Natural killer cell (primary cell): Measurements from ENCODE around the gene MYMX. TPM values are rescaled to one million over a fixed set of nuclear protein-coding genes. Genes with fewer than 3 reads are reported as not detected.
"Not testable (repeated sequence)": the region's sequence is repeated elsewhere in the genome, so short reads cannot be mapped to it uniquely, and the experiment has no call there.

Experiments used
- ATAC-seq, 3 donors: fragments of 150-1000 bp in 2 of 3; fragments of 200-7000 bp in 1 of 3; cut with Tn5 transposase; 1 replicate in 1 of 3; 2 replicates in 2 of 3; pipeline ENCODE4 v1.10.0; 2021; ENCODE audit warnings: mild to moderate bottlenecking in 2 of 3, moderate library complexity in 2 of 3
- DNase-seq, 2 donors: peaks; one replicate each; pipeline versions ENCODE4 v3.0.0 to v3.0.0-alpha.2; 2013 to 2021; ENCODE audit warnings: mixed read lengths in 1 of 2
- H3K27ac ChIP-seq: one replicate; pipeline ENCODE4 v1.5.1; 2013; ENCODE audit warnings: mild to moderate bottlenecking, low read length
- H3K27me3 ChIP-seq: one replicate; pipeline ENCODE4 v1.6.1; 2013; ENCODE audit warnings: low read length; ENCODE audit not compliant: control insufficient read depth, insufficient read depth
- H3K36me3 ChIP-seq: one replicate; pipeline ENCODE4 v1.6.1; 2013; ENCODE audit warnings: low read length; ENCODE audit not compliant: control insufficient read depth, insufficient read depth
- H3K4me1 ChIP-seq: one replicate; pipeline ENCODE4 v1.6.1; 2013; ENCODE audit warnings: low read length; ENCODE audit not compliant: control insufficient read depth, insufficient read depth
- H3K4me3 ChIP-seq: one replicate; pipeline ENCODE4 v1.5.1; 2013; ENCODE audit warnings: low read length
- H3K9me3 ChIP-seq: one replicate; pipeline ENCODE4 v1.6.1; 2013; ENCODE audit warnings: low read length; ENCODE audit not compliant: control insufficient read depth, insufficient read depth
- H3K27ac Mint-ChIP-seq, 2 donors: one replicate each; pipeline ENCODE4 v1.8.0; 2022; ENCODE audit warnings: mild to moderate bottlenecking in 2 of 2, mixed read lengths in 2 of 2, moderate library complexity in 1 of 2
- H3K27me3 Mint-ChIP-seq, 2 donors: one replicate each; pipeline ENCODE4 v1.8.0; 2022; ENCODE audit warnings: low read depth in 2 of 2, mixed read lengths in 2 of 2
- H3K36me3 Mint-ChIP-seq: one replicate; pipeline ENCODE4 v1.8.0; 2022; ENCODE audit warnings: mixed read lengths
- H3K4me1 Mint-ChIP-seq, 2 donors: one replicate each; pipeline ENCODE4 v1.8.0; 2022; ENCODE audit warnings: mixed read lengths in 2 of 2
- H3K4me3 Mint-ChIP-seq: one replicate; pipeline ENCODE4 v1.8.0; 2022; ENCODE audit warnings: mild to moderate bottlenecking, moderate library complexity, mixed read lengths
- H3K9me3 Mint-ChIP-seq, 2 donors: one replicate each; pipeline ENCODE4 v1.8.0; 2022; ENCODE audit warnings: mixed read lengths in 2 of 2
- CTCF ChIP-seq: fragments of 200-600 bp; IDR thresholded peaks from one replicate; pipeline ENCODE4 v1.8.0; 2022; ENCODE audit warnings: antibody characterized with exemption
- WGBS: methylation state at CpG from one replicate; pipeline ENCODE4 v1.1.7; 2013; ENCODE audit warnings: missing lambda C conversion rate; ENCODE audit not compliant: insufficient coverage; 5-methylcytosine and 5-hydroxymethylcytosine counted together
- intact Hi-C: fragments of 100-400 bp; cut with micrococcal nuclease; formaldehyde crosslinking; loops from one replicate; pipeline ENCODE4 v1.14.2; 2022
- total RNA-seq, 4 donors: library from RNA; stranded (reverse); fragments of 120-200 nt in 1 of 4; gene quantifications; one replicate each; pipeline versions ENCODE4 v1.2.3 to v1.2.4, GENCODE V29; 2013 to 2022

MYMX gene
- total RNA-seq, 3 donors from 2014 or later (not counting 1 experiment from before 2014, with no cell fraction given) = not detected

- H3K4me3 Mint-ChIP-seq = no peak overlapping the region
- Histone ChIP-seq H3K27ac (no peak overlapping the region), H3K9me3 (no peaks in the 10 kb centered on the region), H3K4me1 (peaks cover 7% of the 10 kb centered on the region), H3K27me3 (no peaks in the 10 kb centered on the region), H3K4me3 (no peak overlapping the region), H3K36me3 (no peaks in the 10 kb centered on the region)
- H3K27ac Mint-ChIP-seq = no peak overlapping the region
- H3K9me3 Mint-ChIP-seq = no peaks in the 10 kb centered on the region
- no peaks in the 10 kb centered on the region for H3K4me1 Mint-ChIP-seq
- ATAC-seq = no peak
- no peaks in the 10 kb centered on the region for H3K27me3 Mint-ChIP-seq
- intact Hi-C loops = no loop called here
- no peak for TF ChIP-seq CTCF
- H3K36me3 Mint-ChIP-seq = no peaks in the 10 kb centered on the region
- DNase-seq = no peak
- 96% methylated on average over 9 of the region's 10 CpGs for WGBS
These were observed 13.4 kb downstream of the MYMX start for GRCh38 chr6:44230034-44230675.

- H3K9me3 ChIP-seq, H3K27ac Mint-ChIP-seq, DNase-seq, H3K36me3 Mint-ChIP-seq, H3K27me3 Mint-ChIP-seq, H3K4me3 Mint-ChIP-seq, H3K4me1 Mint-ChIP-seq, H3K27ac ChIP-seq, H3K9me3 Mint-ChIP-seq, ATAC-seq, H3K27me3 ChIP-seq, intact Hi-C loops, H3K4me1 ChIP-seq, H3K36me3 ChIP-seq, H3K4me3 ChIP-seq: not testable (repeated sequence)
- 83% methylated on average over 9 of the region's 9 CpGs for WGBS
These were observed 14.7 kb downstream of the MYMX start for GRCh38 chr6:44231426-44231825.

GRCh38 chr6:44232676-44233566 lies 16.2 kb downstream of the MYMX start:
- peak overlapping the region; percentile 9 for H3K4me3 Mint-ChIP-seq
- H3K4me3 ChIP-seq = no peak overlapping the region
- H3K4me1 Mint-ChIP-seq = peaks cover 0 to 8% of the 10 kb centered on the region in 2 donors
- no peak for TF ChIP-seq CTCF
- no peaks in the 10 kb centered on the region for H3K27me3 ChIP-seq
- no peak for ATAC-seq
- H3K9me3 ChIP-seq = no peaks in the 10 kb centered on the region
- no peaks in the 10 kb centered on the region for H3K36me3 Mint-ChIP-seq
- no peak overlapping the region for H3K27ac ChIP-seq
- 77% methylated on average over 15 of the region's 16 CpGs for WGBS
- no peaks in the 10 kb centered on the region for H3K36me3 ChIP-seq
- no peaks in the 10 kb centered on the region for H3K27me3 Mint-ChIP-seq
- intact Hi-C loops = no loop called here
- H3K27ac Mint-ChIP-seq = no peak overlapping the region
- peaks cover 17% of the 10 kb centered on the region for H3K4me1 ChIP-seq
- H3K9me3 Mint-ChIP-seq = no peaks in the 10 kb centered on the region
- no peak for DNase-seq

- WGBS = 80% methylated on average over 14 of the region's 14 CpGs
- Mint-ChIP-seq H3K4me1 (peaks cover 7 to 15% of the 10 kb centered on the region in 2 donors), H3K36me3 (no peaks in the 10 kb centered on the region), H3K27me3 (no peaks in the 10 kb centered on the region), H3K27ac (peak overlapping the region in 1 of 2 donors; percentile 33), H3K9me3 (no peaks in the 10 kb centered on the region), H3K4me3 (no peak overlapping the region)
- DNase-seq = no peak
- Histone ChIP-seq H3K4me1 (peaks cover 20% of the 10 kb centered on the region), H3K4me3 (no peak overlapping the region), H3K27ac (no peak overlapping the region), H3K9me3 (no peaks in the 10 kb centered on the region), H3K27me3 (no peaks in the 10 kb centered on the region), H3K36me3 (no peaks in the 10 kb centered on the region)
- no peak for TF ChIP-seq CTCF
- intact Hi-C loops = no loop called here
- no peak for ATAC-seq
These were observed 16.9 kb downstream of the MYMX start for GRCh38 chr6:44233567-44234100.
